Measurements from ENCODE around the gene DTNA.

The DTNA gene

GRCh38 chr18:34704074-34704473 lies 6.0 kb upstream of the DTNA start:
- no peak overlapping the region for H3K4me2 ChIP-seq (ENCODE audit: low read depth, low read length)

GRCh38 chr18:34704823-34705222 lies 5.3 kb upstream of the DTNA start:
- Histone ChIP-seq H3F3A (ENCODE audit: insufficient read depth, low read length) (no peaks in the 10 kb centered on the region), H3K36me3 (replicated peaks; ENCODE audit: insufficient read depth, low read length) (no peaks in the 10 kb centered on the region), H3K27ac (ENCODE audit: low read length) (no peak overlapping the region), H3K4me2 (ENCODE audit: low read depth, low read length) (no peak overlapping the region), H3K9me3 (replicated peaks; ENCODE audit: insufficient read depth, low read length) (no peaks in the 10 kb centered on the region), H2AFZ (ENCODE audit: low read length) (no peak overlapping the region), H4K20me1 (ENCODE audit: insufficient read depth, low read length) (no peaks in the 10 kb centered on the region), H3K9ac (ENCODE audit: low read length) (no peak overlapping the region), H3K4me1 (ENCODE audit: low read length) (no peaks in the 10 kb centered on the region), H3K4me3 (ENCODE audit: low read length) (no peak overlapping the region), H3K79me2 (ENCODE audit: low read length) (no peaks in the 10 kb centered on the region), H3K27me3 (replicated peaks; ENCODE audit: insufficient read depth, low read length) (no peaks in the 10 kb centered on the region), H3K9me2 (replicated peaks; ENCODE audit: insufficient read depth, low read length) (no peaks in the 10 kb centered on the region)
- TF ChIP-seq EZH2 (optimal IDR thresholded peaks at IDR 0.05; ENCODE audit: low read depth, low read length) (no peak), CTCF (IDR thresholded peaks at IDR 0.05; ENCODE audit: low read length) (no peak), EZH2phosphoT487 (IDR thresholded peaks at IDR 0.05; ENCODE audit: low read length) (no peak)
- no peak for DNase-seq

More at GRCh38 chr18:34704074-34704473, 6.0 kb upstream of the DTNA start:
- Histone ChIP-seq H3K9ac (ENCODE audit: low read length) (no peak overlapping the region), H3K9me2 (replicated peaks; ENCODE audit: insufficient read depth, low read length) (no peaks in the 10 kb centered on the region), H3K4me3 (ENCODE audit: low read length) (no peak overlapping the region), H3K79me2 (ENCODE audit: low read length) (no peaks in the 10 kb centered on the region), H3K9me3 (replicated peaks; ENCODE audit: insufficient read depth, low read length) (no peaks in the 10 kb centered on the region), H3F3A (ENCODE audit: insufficient read depth, low read length) (no peaks in the 10 kb centered on the region), H3K27ac (ENCODE audit: low read length) (no peak overlapping the region), H4K20me1 (ENCODE audit: insufficient read depth, low read length) (no peaks in the 10 kb centered on the region), H3K36me3 (replicated peaks; ENCODE audit: insufficient read depth, low read length) (no peaks in the 10 kb centered on the region), H3K4me1 (ENCODE audit: low read length) (no peaks in the 10 kb centered on the region), H3K27me3 (replicated peaks; ENCODE audit: insufficient read depth, low read length) (no peaks in the 10 kb centered on the region), H2AFZ (ENCODE audit: low read length) (no peak overlapping the region)
- TF ChIP-seq EZH2phosphoT487 (IDR thresholded peaks at IDR 0.05; ENCODE audit: low read length) (no peak), CTCF (IDR thresholded peaks at IDR 0.05; ENCODE audit: low read length) (no peak), EZH2 (optimal IDR thresholded peaks at IDR 0.05; ENCODE audit: low read depth, low read length) (no peak)
- DNase-seq: no peak

GRCh38 chr18:34707670-34708069 lies 2.4 kb upstream of the DTNA start:
- no peak overlapping the region for H3K4me2 ChIP-seq (ENCODE audit: low read depth, low read length)
- no peak overlapping the region for H3K4me3 ChIP-seq (ENCODE audit: low read length)
- H3K27me3 ChIP-seq (replicated peaks; ENCODE audit: insufficient read depth, low read length): no peaks in the 10 kb centered on the region
- no peaks in the 10 kb centered on the region for H3K36me3 ChIP-seq (replicated peaks; ENCODE audit: insufficient read depth, low read length)
- H3F3A ChIP-seq (ENCODE audit: insufficient read depth, low read length): no peaks in the 10 kb centered on the region
- DNase-seq: no peak
- H3K9me2 ChIP-seq (replicated peaks; ENCODE audit: insufficient read depth, low read length): no peaks in the 10 kb centered on the region
- H3K79me2 ChIP-seq (ENCODE audit: low read length): no peaks in the 10 kb centered on the region
- H3K4me1 ChIP-seq (ENCODE audit: low read length): no peaks in the 10 kb centered on the region
- TF ChIP-seq CTCF (IDR thresholded peaks at IDR 0.05; ENCODE audit: low read length) (no peak), EZH2phosphoT487 (IDR thresholded peaks at IDR 0.05; ENCODE audit: low read length) (no peak), EZH2 (optimal IDR thresholded peaks at IDR 0.05; ENCODE audit: low read depth, low read length) (no peak)
- H4K20me1 ChIP-seq (ENCODE audit: insufficient read depth, low read length): no peaks in the 10 kb centered on the region
- no peak overlapping the region for H3K9ac ChIP-seq (ENCODE audit: low read length)
- H3K9me3 ChIP-seq (replicated peaks; ENCODE audit: insufficient read depth, low read length): no peaks in the 10 kb centered on the region
- no peak overlapping the region for H3K27ac ChIP-seq (ENCODE audit: low read length)
- no peak overlapping the region for H2AFZ ChIP-seq (ENCODE audit: low read length)

Data from MM.1S (cell line).